ENCODE data around the gene KRTAP10-10. TPM values are rescaled to one million over a fixed set of nuclear protein-coding genes. Genes with fewer than 3 reads are reported as not detected.

KRTAP10-10 gene
- total RNA-seq, 4 donors from 2014 or later: not detected

- DNase-seq: no peak
- H3K9me3 ChIP-seq: peaks cover 0 to 5% (median 1%) of the 10 kb centered on the region in 4 donors
- H3K27ac ChIP-seq: no peak overlapping the region
- TF ChIP-seq CTCF (IDR thresholded peaks at IDR 0.05) (no peak), POLR2A (IDR thresholded peaks at IDR 0.05) (no peak)
- H3K4me3 ChIP-seq: no peak overlapping the region
- H3K27me3 ChIP-seq: no peaks in the 10 kb centered on the region
- H3K36me3 ChIP-seq: no peaks in the 10 kb centered on the region
- no peaks in the 10 kb centered on the region for H3K4me1 ChIP-seq
Observed at GRCh38 chr21:44687671-44688070, 50.5 kb downstream of the KRTAP10-10 start.

Small RNA genes lying within 50 kb of the gene (small RNA-seq; reads per million reads assigned to genes)
- 0 reads per million in 2 donors for gene KRTAP12-6P

Other genes starting within 250 kb of the KRTAP10-10 start
- gene LRRC3, start 181.8 kb upstream of the KRTAP10-10 start, total RNA-seq: 1 to 10 TPM; 1.7 to 6.6 (median 2.2) TPM
- not detected for gene KRTAP10-1, start 97.2 kb upstream of the KRTAP10-10 start, total RNA-seq
- gene KRTAP10-2, start 85.9 kb upstream of the KRTAP10-10 start, total RNA-seq: not detected
- gene KRTAP10-3, start 78.6 kb upstream of the KRTAP10-10 start, total RNA-seq: not detected
- gene KRTAP10-4, start 63.6 kb upstream of the KRTAP10-10 start, total RNA-seq: not detected
- not detected for gene KRTAP10-5, start 56.8 kb upstream of the KRTAP10-10 start, total RNA-seq
- gene KRTAP10-6, start 44.9 kb upstream of the KRTAP10-10 start, total RNA-seq: not detected
- gene KRTAP10-7, start 36.8 kb upstream of the KRTAP10-10 start, total RNA-seq: not detected
- not detected for gene KRTAP10-8, start 25.3 kb upstream of the KRTAP10-10 start, total RNA-seq
- not detected for gene KRTAP10-9, start 10.3 kb upstream of the KRTAP10-10 start, total RNA-seq
- not detected for gene KRTAP10-11, start 9.1 kb downstream of the KRTAP10-10 start, total RNA-seq
- not detected for gene KRTAP12-4, start 17.3 kb downstream of the KRTAP10-10 start, total RNA-seq
- not detected for gene KRTAP12-3, start 20.6 kb downstream of the KRTAP10-10 start, total RNA-seq
- not detected for gene KRTAP12-2, start 29.6 kb downstream of the KRTAP10-10 start, total RNA-seq
- gene KRTAP12-1, start 44.8 kb downstream of the KRTAP10-10 start, total RNA-seq: not detected
- gene KRTAP10-12, start 59.8 kb downstream of the KRTAP10-10 start, total RNA-seq: not detected
- under 1 TPM in 1 of 4 donors, not detected in 3; 0.47 TPM for gene TSPEAR, start 74.2 kb downstream of the KRTAP10-10 start, total RNA-seq
- 100 to 1,000 TPM in 2 of 4 donors, 10 to 100 TPM in 2; 68.8 to 116 (median 95.1) TPM for gene UBE2G2, start 164.5 kb downstream of the KRTAP10-10 start, total RNA-seq
- gene SUMO3, start 180.7 kb downstream of the KRTAP10-10 start, total RNA-seq: 10 to 100 TPM; 42.6 to 57.6 (median 49.8) TPM
- 100 to 1,000 TPM in 3 of 4 donors, 10 to 100 TPM in 1; 69.3 to 495 (median 390) TPM for gene PTTG1IP, start 236.3 kb downstream of the KRTAP10-10 start, total RNA-seq